KBM-7 (cell line): Measurements from ENCODE around the gene ZNRF2.
"Not testable (repeated sequence)": the region's sequence is repeated elsewhere in the genome, so short reads cannot be mapped to it uniquely, and the experiment has no call there.

Experiments used
- DNase-seq: peaks from one replicate; pipeline ENCODE4 v3.0.0-alpha.2; 2015
- in situ Hi-C: fragments of 300-500 bp; cut with MboI; formaldehyde crosslinking; loops from 2 replicates; pipeline ENCODE4 v1.14.3; 2020; ENCODE audit warnings: low sequenced_read_pairs, low pct_unique_long_range_greater_than_20kb, mixed read lengths

The ZNRF2 gene

DNA sequence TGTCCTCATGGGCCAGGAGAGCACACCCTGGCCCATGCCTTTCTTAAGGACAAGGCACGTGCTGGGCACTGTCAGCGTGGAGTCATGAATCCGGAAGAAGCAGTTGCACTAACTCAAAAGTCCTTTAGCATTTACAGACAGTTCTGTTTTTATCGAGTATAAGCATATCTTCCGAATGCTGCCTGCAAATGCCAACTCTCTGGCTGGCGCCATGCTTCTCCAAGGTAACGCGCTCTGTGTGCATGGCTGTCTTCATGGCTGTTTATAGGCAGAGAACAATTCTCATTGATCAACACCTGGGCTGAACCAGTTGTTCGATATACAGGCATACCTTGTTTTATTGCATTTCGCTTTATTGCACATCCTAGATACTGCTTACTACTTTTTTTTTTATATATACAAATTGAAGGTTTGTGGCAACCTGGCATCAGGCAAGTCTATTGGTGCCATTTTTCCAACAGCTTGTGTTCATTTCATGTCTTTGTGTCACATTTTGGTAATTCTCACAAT is 28.0 kb upstream of the ZNRF2 start:
- no peak for DNase-seq
- in situ Hi-C loops, result no loop called here

DNA sequence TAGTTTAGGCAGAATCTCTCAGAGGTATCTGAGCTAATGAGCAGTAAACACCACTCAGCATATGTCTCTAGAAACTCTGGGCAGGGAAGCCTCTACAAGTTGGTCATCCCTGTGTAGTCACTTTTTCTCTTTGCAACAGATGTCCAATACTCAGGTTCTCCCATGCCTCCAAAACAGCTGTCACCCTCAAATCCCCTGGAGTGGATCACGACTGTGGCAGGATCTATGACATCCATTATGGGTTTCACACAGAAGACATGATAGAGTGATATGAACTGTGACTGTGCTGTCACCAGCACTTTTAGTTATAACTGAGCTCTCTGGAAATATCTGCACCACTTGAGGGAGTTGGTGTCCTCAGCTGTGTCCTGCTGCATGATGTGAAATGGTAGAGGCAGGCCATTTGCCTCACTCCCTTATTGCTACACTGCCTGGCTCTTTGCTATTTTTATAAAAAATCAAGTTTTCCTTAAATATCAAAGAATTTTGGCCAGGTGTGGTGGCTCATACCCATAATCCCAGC is 24.1 kb upstream of the ZNRF2 start:
- in situ Hi-C loops, result no loop called here
- DNase-seq, result no peak

DNA sequence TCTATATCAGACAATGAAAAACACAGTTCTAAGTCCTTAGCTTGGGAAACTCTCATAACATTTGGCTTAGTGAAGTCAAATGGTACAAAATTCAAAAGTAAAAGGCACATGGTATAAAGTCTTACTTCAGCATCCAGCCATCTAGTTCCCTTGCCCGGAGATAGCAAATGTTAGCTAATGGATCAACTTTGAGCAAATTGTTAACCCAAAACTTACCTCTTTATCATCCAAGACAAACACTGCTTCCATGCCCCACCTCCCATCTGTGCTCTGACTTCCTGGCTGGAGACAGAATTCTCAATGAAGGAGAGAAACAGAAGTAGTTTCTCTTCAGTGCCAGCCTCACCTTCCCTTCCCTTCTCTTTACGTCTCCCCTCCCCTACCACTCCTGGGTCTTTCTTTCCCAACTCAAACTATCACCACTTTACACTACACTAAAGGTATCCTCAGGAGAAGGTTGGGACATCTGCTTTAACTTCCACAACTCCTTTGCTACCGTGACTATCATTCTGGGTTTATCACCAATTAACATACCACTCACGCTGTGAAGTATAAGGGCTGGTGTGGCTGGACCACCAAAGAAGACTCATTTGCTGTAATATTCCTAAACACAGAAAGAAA is 21.2 kb upstream of the ZNRF2 start:
- in situ Hi-C loops, result no loop called here

DNA sequence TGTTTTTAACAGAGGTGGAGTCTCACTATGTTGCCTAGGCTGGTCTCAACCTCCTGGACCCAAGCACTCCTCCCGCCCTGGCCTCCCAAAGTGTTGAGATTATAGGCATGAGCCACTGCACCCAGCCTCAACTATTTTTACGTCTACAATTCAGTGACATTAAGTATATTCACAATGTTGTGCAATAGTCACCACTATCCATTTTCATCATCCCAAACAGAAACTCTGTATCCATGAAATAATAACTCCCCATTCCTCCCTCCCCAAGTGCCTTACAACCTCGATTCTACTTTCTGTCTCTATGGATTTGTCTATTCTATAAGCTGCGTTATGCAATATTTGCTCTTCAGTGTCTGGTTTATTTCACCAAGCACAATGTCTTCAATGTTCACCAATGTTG is 20.3 kb upstream of the ZNRF2 start:
- DNase-seq, result no peak
- in situ Hi-C loops, result no loop called here

More for the DNA sequence above, 21.2 kb upstream of the ZNRF2 start:
- DNase-seq, result no peak

DNA sequence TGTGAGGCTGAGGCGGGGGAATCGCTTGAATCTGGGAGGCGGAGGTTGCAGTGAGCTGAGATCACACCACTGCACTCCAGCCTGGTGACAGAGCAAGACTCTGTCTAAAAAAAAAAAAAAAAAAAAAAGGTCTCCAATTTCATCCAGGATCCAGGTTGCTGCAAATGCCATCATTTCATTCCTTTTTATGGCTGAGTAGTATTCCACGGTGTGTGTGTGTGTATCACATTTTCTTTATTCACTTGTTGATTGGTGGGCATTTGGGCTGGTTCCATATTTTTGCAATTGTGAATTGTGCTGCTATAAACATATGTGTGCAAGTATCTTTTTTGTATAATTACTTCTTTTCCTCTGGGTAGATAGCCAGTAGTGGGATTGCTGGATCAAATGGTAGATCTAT is 19.2 kb upstream of the ZNRF2 start:
- in situ Hi-C loops, DNase-seq: not testable (repeated sequence)

DNA sequence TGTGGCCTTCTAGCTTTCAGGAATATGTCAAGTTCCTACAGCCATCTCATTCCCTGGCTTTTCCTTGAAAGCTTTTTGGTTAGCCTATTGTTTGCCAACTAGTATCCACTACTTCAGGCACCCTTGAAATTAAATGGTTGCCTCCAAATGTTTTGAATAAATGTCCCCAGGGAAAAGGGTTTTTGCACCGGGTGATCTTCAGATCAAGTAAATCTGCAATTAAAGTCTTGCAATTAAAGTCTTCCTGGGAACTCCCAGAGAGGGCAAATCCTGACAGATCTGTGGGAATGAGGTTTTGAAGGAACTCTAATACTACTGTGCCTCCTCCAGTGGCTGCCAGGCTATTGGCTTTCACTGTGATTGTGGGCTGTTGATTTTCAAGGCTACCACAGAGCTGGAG is 17.7 kb upstream of the ZNRF2 start:
- in situ Hi-C loops, result no loop called here
- no peak for DNase-seq

DNA sequence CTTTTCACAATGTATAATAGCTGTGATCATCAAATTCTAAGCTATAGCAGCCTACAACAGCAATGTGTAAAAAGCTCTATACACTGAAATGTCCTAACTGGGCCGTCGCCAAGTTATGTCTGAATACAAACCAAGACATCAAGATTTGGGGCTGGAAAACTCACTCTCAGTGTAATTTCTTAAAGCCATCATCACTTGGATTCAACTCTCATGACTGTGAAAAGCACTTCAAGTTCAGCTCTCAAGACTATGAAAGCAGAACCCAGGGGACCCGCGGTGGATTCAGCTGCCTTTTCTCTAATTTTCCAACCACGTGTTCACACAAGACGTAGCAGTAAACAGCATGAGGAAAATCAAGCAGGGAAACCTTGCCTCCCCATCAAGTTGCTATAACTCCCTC is 15.8 kb upstream of the ZNRF2 start:
- no peak for DNase-seq
- in situ Hi-C loops, result no loop called here

DNA sequence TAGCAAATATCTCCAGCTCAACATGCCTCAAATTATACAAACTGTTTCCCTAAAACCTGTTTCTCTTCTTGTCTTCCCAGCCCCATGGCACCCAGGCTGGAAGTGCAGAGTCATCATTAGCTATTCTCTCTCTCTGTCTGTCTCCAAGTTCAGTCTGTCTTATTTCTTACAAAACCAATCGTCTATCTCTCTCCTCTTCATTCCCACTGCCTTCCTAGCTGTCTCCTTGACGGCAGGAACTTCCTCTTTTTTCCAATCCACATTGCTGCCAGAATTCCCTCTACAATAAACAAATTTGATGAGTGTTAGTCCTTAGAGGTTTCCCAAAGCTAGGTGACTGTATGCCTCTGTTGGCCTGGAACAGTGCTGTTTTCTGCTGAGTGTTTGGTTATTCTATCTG is 14.9 kb upstream of the ZNRF2 start:
- in situ Hi-C loops, result no loop called here
- DNase-seq, result no peak

DNA sequence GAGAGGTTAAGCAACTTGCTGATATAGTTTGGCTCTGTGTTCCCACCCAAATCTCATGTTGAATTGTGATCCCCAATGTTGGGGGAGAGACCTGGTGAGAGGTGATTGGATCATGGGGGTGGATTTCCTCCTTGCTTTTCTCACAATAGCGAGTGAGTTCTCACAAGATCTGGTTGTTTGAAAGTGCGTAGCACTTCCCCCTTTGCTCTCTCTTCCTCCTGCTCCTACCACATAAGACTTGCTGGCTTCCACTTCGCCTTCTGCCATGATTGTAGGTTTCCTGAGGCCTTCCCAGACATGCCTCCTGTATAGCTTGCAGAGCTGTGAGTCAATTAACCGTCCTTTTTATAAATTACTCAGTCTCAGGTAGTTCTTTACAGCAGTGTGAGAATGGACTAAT is 13.5 kb upstream of the ZNRF2 start:
- DNase-seq, result no peak
- in situ Hi-C loops, result no loop called here

DNA sequence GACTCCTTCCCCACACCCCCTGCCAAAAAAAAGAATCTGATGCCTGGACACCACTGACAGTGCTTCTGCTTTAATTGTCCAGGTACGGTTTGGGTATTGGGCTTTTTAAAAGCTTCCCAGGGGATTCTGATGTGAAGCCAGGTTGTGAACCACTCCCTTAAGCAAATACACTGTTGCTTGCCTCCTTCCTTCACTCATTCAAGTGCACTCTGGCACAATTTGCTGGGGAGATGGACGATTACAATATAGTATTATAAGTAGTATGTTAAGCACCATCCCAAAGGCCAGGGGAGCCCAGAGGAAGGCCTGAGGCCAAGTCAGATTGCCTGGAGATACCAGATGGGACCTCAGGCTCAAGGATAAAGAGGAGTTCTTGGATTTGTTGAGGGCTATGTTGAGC is 12.3 kb upstream of the ZNRF2 start:
- DNase-seq, result no peak
- in situ Hi-C loops, result no loop called here

DNA sequence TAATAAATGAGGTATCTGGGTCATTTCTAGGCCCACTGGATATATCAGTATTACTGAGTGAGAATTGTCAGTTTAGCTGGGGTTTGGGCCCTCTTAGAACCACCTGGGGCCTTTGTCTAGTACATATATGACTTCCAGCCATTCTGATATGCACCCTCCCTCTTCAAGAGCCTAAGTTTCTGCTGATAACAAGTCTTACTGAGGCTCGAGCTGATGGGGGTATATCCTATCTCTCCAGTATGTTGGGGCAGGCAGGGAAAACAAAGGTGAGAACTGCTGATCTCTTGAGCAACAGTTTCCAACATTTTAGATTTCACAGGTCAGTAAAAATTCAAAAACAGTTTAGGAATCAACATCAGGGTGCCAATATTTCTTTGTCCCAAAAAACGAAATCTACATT is 10.8 kb upstream of the ZNRF2 start:
- DNase-seq, result no peak
- in situ Hi-C loops, result no loop called here

DNA sequence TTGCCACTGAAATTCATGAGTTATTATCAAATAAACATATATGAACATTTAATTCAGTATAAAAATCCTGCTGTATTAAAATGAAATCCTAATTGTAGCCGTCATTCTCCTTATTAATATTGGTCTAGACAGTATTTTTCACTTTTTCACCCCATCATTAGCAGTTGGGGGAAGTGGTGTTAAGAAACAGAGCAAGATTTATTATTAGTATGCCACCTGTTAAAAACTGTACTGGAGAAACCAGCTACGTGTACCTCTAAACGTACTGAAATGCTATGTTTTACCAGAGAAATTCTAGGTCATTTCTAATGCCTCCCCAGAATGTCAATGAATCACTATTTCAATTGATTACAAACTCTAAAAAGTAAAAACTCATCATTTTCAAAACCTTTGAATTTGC is 9.8 kb upstream of the ZNRF2 start:
- no peak for DNase-seq
- in situ Hi-C loops, result no loop called here

DNA sequence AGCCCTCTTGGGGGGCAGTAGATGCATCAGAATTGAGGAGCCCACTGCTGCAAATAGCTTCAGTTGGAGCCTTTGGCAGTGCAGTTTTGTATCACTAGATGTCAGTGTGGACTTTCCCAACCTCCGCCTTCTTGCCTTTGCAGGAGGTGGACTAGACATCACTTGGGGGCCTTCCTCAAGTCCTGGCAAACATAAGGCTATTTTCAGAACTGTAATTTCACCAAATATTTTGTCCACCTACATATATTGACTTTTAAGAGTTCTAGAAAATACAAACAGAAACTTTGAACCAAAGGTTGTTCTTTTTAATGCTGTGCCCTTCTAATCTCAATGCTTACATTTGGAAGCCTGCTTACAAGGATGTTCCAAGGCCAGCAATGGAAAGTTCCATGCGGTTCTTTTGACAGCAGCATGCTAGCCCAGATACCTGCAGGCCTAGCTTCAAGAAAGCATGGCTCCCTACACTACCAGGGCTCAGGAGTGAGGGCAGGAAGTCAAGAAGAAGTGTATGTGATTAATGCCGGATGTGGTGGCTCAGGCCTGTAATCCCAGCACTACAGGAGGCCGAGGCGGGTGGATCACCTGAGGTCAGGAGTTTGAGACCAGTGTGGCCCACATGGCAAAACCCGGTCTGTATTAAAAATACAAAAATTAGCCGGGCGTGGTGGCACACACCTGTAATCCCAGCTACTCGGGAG is 8.0 kb upstream of the ZNRF2 start:
- in situ Hi-C loops, result no loop called here
- peak; percentile 77 for DNase-seq

DNA sequence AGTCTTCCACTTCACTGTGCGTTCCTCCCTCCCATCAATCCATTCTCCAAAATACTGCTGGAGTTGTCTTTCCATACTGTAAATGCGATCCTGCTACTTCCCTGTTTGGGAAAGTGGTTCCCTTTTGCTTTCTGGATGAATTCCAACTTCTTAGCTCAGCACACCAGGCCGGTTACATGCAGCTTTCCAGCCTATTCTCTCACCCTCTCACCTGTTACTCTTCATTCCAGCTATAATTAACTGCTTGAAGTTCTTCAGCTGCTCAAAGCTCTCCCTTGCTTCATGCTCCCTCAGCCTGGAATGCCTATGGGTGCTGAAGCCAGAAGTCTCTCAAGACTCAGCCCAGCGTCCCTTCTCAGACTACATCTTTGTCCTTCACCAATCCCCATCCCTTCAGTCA is 6.0 kb upstream of the ZNRF2 start:
- in situ Hi-C loops, result no loop called here
- peak; percentile 25 for DNase-seq

DNA sequence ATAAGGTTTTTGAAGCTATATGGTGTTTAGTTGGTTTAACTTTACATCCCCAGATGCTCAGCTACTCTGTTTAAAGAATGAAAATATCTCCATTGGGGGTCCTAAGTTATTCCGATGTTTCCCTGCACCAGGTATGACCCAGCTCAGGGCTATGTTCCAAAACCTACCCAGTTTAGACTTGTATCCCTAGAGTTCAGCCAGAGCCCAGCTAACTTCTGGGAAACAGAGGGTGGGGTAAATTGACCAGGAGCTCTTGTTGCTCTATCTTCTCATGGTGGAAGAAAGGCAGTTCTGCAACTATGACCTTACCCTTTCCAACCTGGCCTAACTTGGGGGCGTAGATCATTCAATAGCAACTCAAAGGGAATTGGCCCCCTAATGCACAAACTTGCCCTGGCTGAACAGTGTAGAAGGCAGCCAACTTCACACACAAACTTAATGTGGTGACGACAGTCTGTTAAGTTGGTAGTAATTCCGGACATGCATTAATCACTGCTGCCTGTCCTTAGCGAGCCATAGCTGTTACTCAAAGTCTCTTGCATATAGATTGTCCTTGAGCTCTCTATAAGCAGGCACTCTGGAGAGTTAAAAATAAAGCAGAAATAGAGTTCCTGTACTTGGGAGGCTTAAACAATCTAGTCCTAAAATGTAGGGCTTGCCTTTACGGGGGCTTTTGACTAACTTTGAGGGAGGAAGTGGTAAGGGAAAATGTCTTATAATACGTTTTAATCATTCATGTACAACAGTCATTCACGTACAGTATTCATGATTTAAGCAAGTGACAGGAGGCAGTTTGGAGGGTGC is 5.3 kb upstream of the ZNRF2 start:
- in situ Hi-C loops, result no loop called here
- DNase-seq, result no peak

DNA sequence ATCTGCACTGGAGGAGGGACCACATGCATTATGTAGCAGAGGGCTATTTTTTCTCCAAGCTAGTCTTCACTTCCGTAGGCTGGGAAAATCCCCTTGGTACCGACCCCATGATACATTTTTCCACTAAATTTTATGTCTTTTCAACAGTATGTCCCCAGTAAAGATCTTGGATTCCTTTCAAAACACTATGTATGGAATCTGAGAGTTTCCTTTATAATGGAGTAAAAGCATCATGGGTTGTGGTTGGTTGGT is 4.8 kb upstream of the ZNRF2 start:
- in situ Hi-C loops, result no loop called here

DNA sequence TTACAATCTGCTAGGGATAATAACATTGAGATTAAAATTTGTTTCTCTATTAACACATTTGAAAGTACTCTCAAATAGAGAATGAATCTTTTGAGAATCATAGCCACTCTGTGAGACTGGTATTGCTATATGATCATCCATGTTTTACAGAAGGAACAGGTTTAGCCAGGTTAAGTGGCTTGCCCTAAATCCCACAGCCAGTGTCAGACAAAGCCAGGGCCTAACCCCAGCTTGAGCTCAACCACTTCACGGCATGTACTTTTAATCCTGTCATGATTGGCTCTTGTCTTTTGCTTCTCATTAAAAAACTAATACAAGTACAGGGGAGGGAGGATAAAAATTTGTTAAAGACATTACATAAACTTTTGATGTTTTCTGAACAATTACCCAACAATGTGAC is 3.8 kb upstream of the ZNRF2 start:
- no peak for DNase-seq
- in situ Hi-C loops, result no loop called here

More for the DNA sequence above, 4.8 kb upstream of the ZNRF2 start:
- DNase-seq, result no peak

DNA sequence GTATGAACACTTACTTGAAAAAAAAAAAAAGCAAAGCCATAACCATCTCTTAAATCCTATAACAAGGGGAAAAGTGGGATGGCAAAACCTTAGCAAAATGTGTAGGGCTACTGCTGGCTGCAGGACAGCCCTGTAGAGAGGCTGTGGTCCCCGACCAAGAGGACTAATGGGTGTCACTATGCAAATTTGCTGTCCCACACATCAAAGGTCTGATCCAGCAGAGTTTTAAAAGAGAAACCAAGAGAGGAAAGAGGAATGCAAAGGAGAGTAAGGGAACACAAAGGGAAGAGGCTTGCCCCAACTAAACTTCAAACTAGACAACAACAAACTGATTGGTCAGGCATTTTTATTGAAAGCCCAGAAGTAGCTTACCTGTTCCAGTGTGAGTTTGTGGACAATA is 3.1 kb upstream of the ZNRF2 start:
- in situ Hi-C loops, result no loop called here
- DNase-seq, result no peak

DNA sequence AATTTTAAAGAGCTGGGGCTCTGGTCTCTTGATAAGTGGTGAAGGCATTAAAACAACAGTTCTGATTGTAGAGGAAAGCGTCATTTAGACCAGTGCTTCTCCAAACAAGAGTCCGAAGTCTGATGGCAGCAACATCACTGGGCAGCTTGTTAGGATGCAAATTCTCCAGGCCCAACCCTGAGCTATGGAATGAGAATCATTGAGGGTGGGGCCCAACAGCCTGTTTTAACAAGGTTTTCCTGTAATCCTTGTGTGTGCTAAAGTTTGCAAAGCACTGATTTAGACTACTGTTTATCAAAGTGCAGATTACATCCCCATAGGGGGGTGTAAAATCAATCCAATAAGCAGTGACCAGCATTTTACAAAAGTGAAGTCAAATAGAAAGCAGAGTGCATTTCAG is 2.6 kb upstream of the ZNRF2 start:
- in situ Hi-C loops, result no loop called here
- DNase-seq, result no peak

DNA sequence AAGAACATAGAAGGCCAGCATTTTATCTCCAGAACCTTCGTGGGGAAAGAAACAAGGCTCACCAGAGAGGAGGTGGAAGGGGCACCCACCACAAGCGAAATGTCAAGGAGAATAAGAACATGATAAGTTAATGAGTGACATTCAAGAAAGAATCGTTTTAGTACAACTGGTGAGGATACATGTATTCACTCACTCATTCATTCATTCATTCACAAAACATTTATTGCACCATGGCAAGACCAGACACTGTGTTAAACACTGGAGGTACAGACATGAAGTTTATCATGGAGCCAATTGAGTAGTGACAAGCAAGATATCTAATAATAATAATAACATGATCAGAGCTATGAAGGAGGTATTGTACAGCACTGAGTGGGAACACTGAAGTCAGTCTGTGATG is 1.7 kb upstream of the ZNRF2 start:
- DNase-seq, result no peak
- in situ Hi-C loops, result no loop called here
